ENCODE measurements around the gene KCNT2. TPM values are rescaled to one million over a fixed set of nuclear protein-coding genes. Genes with fewer than 3 reads are reported as not detected.

Gene KCNT2
- total RNA-seq, 4 donors from 2014 or later = 1.9 to 9.7 (median 6.3) TPM

- no peak for TF ChIP-seq CTCF (IDR thresholded peaks at IDR 0.05; ENCODE audit: low read depth)
Observed at GRCh38 chr1:196178083-196178635, 430.1 kb downstream of the KCNT2 start.

Small RNA genes within 50 kb of the gene (small RNA-seq; reads per million reads assigned to genes)
- not detected for gene MIR4735

Other genes starting within 250 kb of the KCNT2 start
- gene CFH, start 43.6 kb upstream of the KCNT2 start, total RNA-seq = 100 to 1,000 TPM in 3 of 4 donors, 10 to 100 TPM in 1; 40.7 to 434 (median 374) TPM
- under 1 TPM in 2 of 4 donors, not detected in 2; 0.33 to 0.88 TPM for gene CFHR3, start 166.4 kb upstream of the KCNT2 start, total RNA-seq
- gene CFHR1, start 211.3 kb upstream of the KCNT2 start, total RNA-seq = 1 to 10 TPM in 1 of 4 donors, under 1 TPM in 1, not detected in 2; 0.57 to 1.3 TPM

Data from subcutaneous adipose tissue (tissue), 4 donors.